Fibroblast of skin of left biceps (primary cell): Measurements from ENCODE around the gene SLC17A8.

Experiments
- DNase-seq, 2 experiments: peaks; one replicate each; pipeline ENCODE4 v3.0.0-alpha.2; 2013; ENCODE audit warnings: low read depth in 2 of 2

The SLC17A8 gene

GRCh38 chr12:100371146-100371545 is 14.3 kb downstream of the SLC17A8 start:
- DNase-seq = no peak

- DNase-seq = no peak
Observed at GRCh38 chr12:100372853-100373640, 16.2 kb downstream of the SLC17A8 start.

GRCh38 chr12:100375038-100375735 is 18.3 kb downstream of the SLC17A8 start:
- DNase-seq = peak in 1 of 2 experiments; percentile 8

GRCh38 chr12:100376161-100376560 is 19.3 kb downstream of the SLC17A8 start:
- DNase-seq = no peak

- no peak for DNase-seq
Observed at GRCh38 chr12:100381379-100381778, 24.5 kb downstream of the SLC17A8 start.

GRCh38 chr12:100382338-100382737 is 25.5 kb downstream of the SLC17A8 start:
- no peak for DNase-seq

GRCh38 chr12:100383586-100384558 is 27.0 kb downstream of the SLC17A8 start:
- no peak for DNase-seq

GRCh38 chr12:100384559-100384935 is 27.7 kb downstream of the SLC17A8 start:
- DNase-seq = no peak

GRCh38 chr12:100388382-100388781 is 31.5 kb downstream of the SLC17A8 start:
- DNase-seq = no peak

GRCh38 chr12:100391856-100392255 is 35.0 kb downstream of the SLC17A8 start:
- DNase-seq = no peak

GRCh38 chr12:100393200-100393599 is 36.3 kb downstream of the SLC17A8 start:
- no peak for DNase-seq

- no peak for DNase-seq
Observed at GRCh38 chr12:100395811-100396210, 38.9 kb downstream of the SLC17A8 start.

- DNase-seq = no peak
Observed at GRCh38 chr12:100398307-100398706, 41.4 kb downstream of the SLC17A8 start.

- no peak for DNase-seq
Observed at GRCh38 chr12:100399095-100399494, 42.2 kb downstream of the SLC17A8 start.

- DNase-seq = no peak
Observed at GRCh38 chr12:100401660-100402059, 44.8 kb downstream of the SLC17A8 start.

GRCh38 chr12:100402763-100403162 is 45.9 kb downstream of the SLC17A8 start:
- no peak for DNase-seq

GRCh38 chr12:100403446-100403845 is 46.6 kb downstream of the SLC17A8 start:
- no peak for DNase-seq

- DNase-seq = peak; percentile 3 to 6
Observed at GRCh38 chr12:100404769-100405407, 48.0 kb downstream of the SLC17A8 start.

- DNase-seq = no peak
Observed at GRCh38 chr12:100413001-100413400, 56.1 kb downstream of the SLC17A8 start.

GRCh38 chr12:100414739-100415138 is 57.9 kb downstream of the SLC17A8 start:
- no peak for DNase-seq

- DNase-seq = no peak
Observed at GRCh38 chr12:100422646-100423045, 65.8 kb downstream of the SLC17A8 start.

GRCh38 chr12:100426145-100426544 is 69.3 kb downstream of the SLC17A8 start:
- no peak for DNase-seq
